Stimulated activated memory B cell treated with anti-CD40 and anti-IgM and Interleukin-4, amounts not matched to agents 10 μg/mL and 1 μg/mL and 100 μg/mL, for 72 hours (primary cell): ENCODE results near the gene BIRC7.
A peak's percentile ranks its signal among the peaks of the same experiment; 100 is the strongest.

Experiments
- ATAC-seq: fragments of 150-1000 bp; cut with Tn5 transposase; 2 replicates; pipeline ENCODE4 v1.10.0; 2021
- H3K27ac Mint-ChIP-seq: one replicate; pipeline ENCODE4 v1.8.0; 2022; ENCODE audit warnings: mild to moderate bottlenecking, mixed read lengths
- H3K27me3 Mint-ChIP-seq: one replicate; pipeline ENCODE4 v1.8.0; 2022; ENCODE audit warnings: mixed read lengths
- H3K36me3 Mint-ChIP-seq: one replicate; pipeline ENCODE4 v1.8.0; 2022; ENCODE audit warnings: mixed read lengths
- H3K4me1 Mint-ChIP-seq: one replicate; pipeline ENCODE4 v1.8.0; 2022; ENCODE audit warnings: mixed read lengths
- H3K4me3 Mint-ChIP-seq: one replicate; pipeline ENCODE4 v1.8.0; 2022; ENCODE audit warnings: mild to moderate bottlenecking, moderate library complexity, mixed read lengths
- H3K9me3 Mint-ChIP-seq: one replicate; pipeline ENCODE4 v1.8.0; 2022; ENCODE audit warnings: mixed read lengths

Gene BIRC7

DNA sequence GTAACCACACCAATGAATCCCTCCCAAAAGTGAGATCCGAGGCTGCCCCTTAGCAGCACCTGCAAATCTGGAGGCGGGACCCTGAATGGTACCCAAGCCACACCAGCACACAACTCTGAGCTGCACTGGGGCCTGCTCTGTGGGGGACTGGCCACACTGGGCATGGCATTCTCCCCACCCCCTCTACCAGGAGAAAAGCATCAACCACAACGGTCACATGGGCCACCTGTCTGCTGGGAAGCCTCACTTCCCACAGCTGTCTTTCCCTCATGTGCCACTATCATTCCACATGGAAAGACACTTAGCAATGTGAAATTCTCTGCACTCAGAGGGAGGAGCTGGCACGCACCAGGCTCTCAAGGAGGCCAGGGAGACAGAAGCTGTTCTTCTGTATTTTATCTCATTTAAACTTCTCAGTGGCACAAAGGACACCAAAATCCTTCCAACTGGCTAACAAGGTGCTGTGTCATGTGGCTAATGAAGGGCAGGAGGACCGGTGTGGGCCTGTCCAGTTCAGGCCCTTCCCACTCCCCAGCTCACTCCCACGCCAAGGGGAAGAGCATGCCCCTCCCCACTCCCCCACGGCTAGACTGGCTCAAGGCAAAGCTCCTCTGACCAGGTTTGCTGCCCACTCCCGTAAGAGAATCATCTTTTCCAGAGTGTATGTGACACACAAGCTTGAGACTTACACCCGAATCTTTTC is 38.8 kb upstream of the BIRC7 start:
- H3K27ac Mint-ChIP-seq, result no peak overlapping the region
- H3K4me1 Mint-ChIP-seq, result peaks cover 21% of the 10 kb centered on the region
- H3K9me3 Mint-ChIP-seq, result no peaks in the 10 kb centered on the region
- H3K27me3 Mint-ChIP-seq, result no peaks in the 10 kb centered on the region
- ATAC-seq, result no peak
- H3K36me3 Mint-ChIP-seq, result peaks cover 42% of the 10 kb centered on the region
- no peak overlapping the region for H3K4me3 Mint-ChIP-seq

GRCh38 chr20:63198606-63199005 is 37.1 kb upstream of the BIRC7 start:
- ATAC-seq, result no peak
- Mint-ChIP-seq H3K4me3 (no peak overlapping the region), H3K4me1 (peaks cover 21% of the 10 kb centered on the region), H3K27ac (no peak overlapping the region), H3K36me3 (peaks cover 54% of the 10 kb centered on the region), H3K27me3 (no peaks in the 10 kb centered on the region), H3K9me3 (no peaks in the 10 kb centered on the region)

DNA sequence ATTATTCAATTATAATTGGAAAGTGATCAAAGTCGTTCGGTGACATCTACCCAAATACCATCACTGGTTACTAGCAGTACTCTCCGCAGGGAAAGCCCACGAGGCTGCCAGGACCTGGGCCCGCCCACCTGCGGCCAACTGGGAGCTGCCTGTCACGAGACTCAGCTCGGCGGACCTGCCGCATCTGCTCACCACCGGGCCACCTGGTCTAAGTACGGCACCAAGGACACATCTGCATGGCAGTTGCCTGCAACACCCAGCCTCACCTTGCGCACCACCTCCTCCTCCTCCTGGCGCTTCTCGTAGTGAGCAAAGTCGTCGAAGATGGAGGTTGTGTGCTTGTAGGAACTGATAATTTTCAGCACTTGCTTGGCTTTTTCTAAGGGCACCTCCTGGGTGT is 33.7 kb upstream of the BIRC7 start:
- H3K27me3 Mint-ChIP-seq, result no peaks in the 10 kb centered on the region
- peaks cover 27% of the 10 kb centered on the region for H3K4me1 Mint-ChIP-seq

GRCh38 chr20:63202811-63203526 is 32.7 kb upstream of the BIRC7 start:
- Mint-ChIP-seq H3K27me3 (no peaks in the 10 kb centered on the region), H3K27ac (no peak overlapping the region), H3K4me3 (no peak overlapping the region), H3K36me3 (peaks cover 47% of the 10 kb centered on the region), H3K4me1 (peaks cover 27% of the 10 kb centered on the region), H3K9me3 (no peaks in the 10 kb centered on the region)
- no peak for ATAC-seq

More for the DNA sequence above, 33.7 kb upstream of the BIRC7 start:
- ATAC-seq, result no peak
- Mint-ChIP-seq H3K4me3 (no peak overlapping the region), H3K27ac (no peak overlapping the region), H3K36me3 (peaks cover 46% of the 10 kb centered on the region), H3K9me3 (no peaks in the 10 kb centered on the region)

DNA sequence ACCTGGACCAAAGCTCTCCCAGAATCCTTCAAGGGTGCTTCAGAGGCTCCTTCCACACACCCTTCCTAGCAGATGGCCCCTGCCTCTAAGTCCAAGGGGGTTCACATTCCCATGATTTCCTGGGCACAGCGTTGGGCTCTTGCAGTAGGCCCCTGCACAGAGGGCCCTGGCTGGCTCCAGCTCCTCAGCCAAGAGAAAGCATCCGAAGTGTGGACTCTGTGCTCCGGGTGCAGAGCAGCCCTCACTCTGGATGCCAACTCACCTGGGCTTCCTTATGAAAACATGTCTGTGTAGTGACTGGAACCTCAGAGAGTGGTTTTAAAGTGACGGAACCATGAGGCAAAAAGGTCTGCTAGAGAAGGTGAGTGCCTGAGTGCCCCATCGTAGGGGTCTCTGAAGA is 31.3 kb upstream of the BIRC7 start:
- H3K4me1 Mint-ChIP-seq, result peaks cover 21% of the 10 kb centered on the region
- peaks cover 50% of the 10 kb centered on the region for H3K36me3 Mint-ChIP-seq
- H3K9me3 Mint-ChIP-seq, result no peaks in the 10 kb centered on the region
- no peaks in the 10 kb centered on the region for H3K27me3 Mint-ChIP-seq
- no peak overlapping the region for H3K4me3 Mint-ChIP-seq
- no peak for ATAC-seq
- H3K27ac Mint-ChIP-seq, result no peak overlapping the region

DNA sequence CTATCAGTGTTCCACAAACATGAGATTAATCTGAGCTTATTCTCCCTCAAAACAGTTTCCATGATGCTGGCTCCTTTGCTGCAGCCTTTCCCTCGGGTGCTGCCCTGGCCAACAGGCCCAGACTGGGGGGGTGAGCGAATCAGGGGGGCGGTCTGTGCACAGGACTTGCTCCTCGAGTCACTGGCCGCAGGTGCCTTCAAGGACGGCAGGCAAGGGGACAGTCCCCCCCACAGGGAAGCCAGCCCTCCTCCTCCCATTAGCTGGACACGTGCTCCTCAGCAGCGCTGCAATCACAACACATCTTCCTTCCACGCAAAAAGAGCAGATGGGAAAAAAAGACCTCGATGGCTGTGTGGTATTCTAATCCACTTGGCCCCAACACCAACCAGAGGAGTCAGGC is 29.8 kb upstream of the BIRC7 start:
- Mint-ChIP-seq H3K4me3 (no peak overlapping the region), H3K27me3 (no peaks in the 10 kb centered on the region), H3K9me3 (no peaks in the 10 kb centered on the region), H3K4me1 (peaks cover 27% of the 10 kb centered on the region), H3K36me3 (peaks cover 54% of the 10 kb centered on the region), H3K27ac (no peak overlapping the region)
- ATAC-seq, result no peak

DNA sequence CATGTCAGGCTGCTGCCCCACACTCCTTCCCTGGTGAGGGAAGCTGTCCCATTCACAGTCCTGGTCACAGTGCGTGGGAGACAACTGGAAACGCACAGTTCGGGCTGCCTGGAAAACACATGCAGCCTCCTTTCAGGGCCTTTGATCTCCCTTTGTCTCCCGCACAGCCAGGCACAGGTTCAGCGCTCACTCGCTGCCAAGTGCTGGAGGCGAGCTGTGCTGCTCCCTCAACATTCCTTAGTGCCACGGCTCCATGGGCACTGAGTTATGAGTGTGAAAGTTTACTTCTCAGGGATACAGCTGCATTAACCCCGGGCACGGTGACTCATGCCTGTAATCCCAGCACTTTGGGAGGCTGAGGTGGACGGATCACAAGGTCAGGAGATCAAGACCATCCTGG is 28.8 kb upstream of the BIRC7 start:
- H3K27ac Mint-ChIP-seq, result no peak overlapping the region

GRCh38 chr20:63208346-63208909 is 27.3 kb upstream of the BIRC7 start:
- Mint-ChIP-seq H3K4me3 (no peak overlapping the region), H3K9me3 (no peaks in the 10 kb centered on the region), H3K27ac (no peak overlapping the region), H3K4me1 (peaks cover 46% of the 10 kb centered on the region), H3K27me3 (no peaks in the 10 kb centered on the region), H3K36me3 (peaks cover 62% of the 10 kb centered on the region)
- ATAC-seq, result no peak

More for the DNA sequence above, 28.8 kb upstream of the BIRC7 start:
- H3K4me1 Mint-ChIP-seq, result peaks cover 31% of the 10 kb centered on the region
- peaks cover 57% of the 10 kb centered on the region for H3K36me3 Mint-ChIP-seq
- no peak for ATAC-seq
- H3K4me3 Mint-ChIP-seq, result no peak overlapping the region
- H3K27me3 Mint-ChIP-seq, result no peaks in the 10 kb centered on the region
- no peaks in the 10 kb centered on the region for H3K9me3 Mint-ChIP-seq

DNA sequence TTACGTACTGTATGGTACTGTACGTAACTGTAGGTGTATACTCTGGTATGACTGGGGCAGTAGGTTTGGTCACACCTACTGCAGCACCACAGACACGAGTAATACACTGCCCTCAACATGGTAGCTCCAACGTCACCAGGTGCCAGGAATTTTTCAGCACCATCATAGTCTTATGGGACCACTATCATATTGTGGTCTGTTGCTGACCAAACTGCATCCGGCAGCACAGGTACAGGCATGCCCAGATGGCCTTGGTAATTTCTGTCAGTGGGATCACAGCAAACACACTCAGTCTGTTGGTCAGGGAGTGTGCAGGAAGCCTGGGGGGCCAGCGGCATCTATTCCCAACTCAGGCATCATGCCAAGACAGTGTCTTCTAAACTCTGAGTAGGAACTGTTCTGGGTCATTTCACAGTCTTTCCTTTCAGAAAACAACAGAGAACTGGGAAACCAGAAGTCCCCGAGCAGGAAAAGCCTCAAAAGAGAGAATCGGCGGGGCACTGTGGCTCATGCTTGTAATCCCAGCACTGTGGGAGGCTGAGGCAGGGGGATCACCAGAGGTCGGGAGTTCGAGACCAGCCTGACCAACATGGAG is 25.6 kb upstream of the BIRC7 start:
- H3K36me3 Mint-ChIP-seq, result peaks cover 63% of the 10 kb centered on the region
- H3K27ac Mint-ChIP-seq, result no peak overlapping the region
- no peaks in the 10 kb centered on the region for H3K27me3 Mint-ChIP-seq
- H3K9me3 Mint-ChIP-seq, result no peaks in the 10 kb centered on the region
- peaks cover 62% of the 10 kb centered on the region for H3K4me1 Mint-ChIP-seq
- no peak overlapping the region for H3K4me3 Mint-ChIP-seq
- no peak for ATAC-seq

DNA sequence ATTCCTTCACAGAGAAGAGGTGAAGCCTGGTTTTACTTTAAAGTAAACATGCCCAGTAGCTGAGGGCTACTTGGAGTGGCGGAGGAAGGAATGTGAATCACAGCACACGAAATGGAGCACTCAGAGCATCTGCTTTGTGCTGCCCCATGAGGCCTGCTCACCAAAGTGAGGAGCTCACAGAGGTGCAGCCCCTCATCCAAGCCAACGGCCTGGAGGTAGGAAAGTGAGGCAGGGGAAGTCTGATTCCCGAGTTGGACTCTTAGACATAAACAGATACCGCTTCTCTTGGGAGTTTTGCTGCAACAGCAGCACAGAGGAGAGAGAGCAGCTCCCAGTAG is 23.3 kb upstream of the BIRC7 start:
- H3K4me1 Mint-ChIP-seq, result peaks cover 66% of the 10 kb centered on the region
- peak overlapping the region; percentile 14 for H3K27ac Mint-ChIP-seq
- H3K4me3 Mint-ChIP-seq, result no peak overlapping the region

DNA sequence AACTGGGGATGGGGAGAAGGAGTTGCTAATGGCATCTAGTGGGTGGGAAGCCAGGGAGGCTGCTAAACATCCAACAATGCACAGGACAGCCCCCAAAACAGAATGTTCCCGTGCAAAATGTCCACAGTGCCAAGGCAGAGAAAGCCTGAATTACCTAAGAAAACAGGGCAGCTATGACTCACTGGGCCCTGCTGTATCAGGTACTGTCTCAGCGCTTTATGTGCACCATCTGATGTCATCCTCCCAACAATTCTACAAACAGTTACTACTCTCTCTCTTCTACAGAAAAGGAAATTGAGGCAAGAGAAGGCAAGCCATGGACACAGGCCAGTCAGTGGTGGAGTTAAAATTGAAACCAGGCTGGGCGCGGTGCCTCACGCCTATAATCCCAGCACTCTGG is 22.9 kb upstream of the BIRC7 start:
- Mint-ChIP-seq H3K27ac (no peak overlapping the region), H3K4me1 (peaks cover 62% of the 10 kb centered on the region), H3K27me3 (no peaks in the 10 kb centered on the region), H3K36me3 (peaks cover 45% of the 10 kb centered on the region), H3K4me3 (no peak overlapping the region), H3K9me3 (no peaks in the 10 kb centered on the region)
- no peak for ATAC-seq

More for the DNA sequence above, 23.3 kb upstream of the BIRC7 start:
- Mint-ChIP-seq H3K27me3 (no peaks in the 10 kb centered on the region), H3K9me3 (no peaks in the 10 kb centered on the region), H3K36me3 (peaks cover 48% of the 10 kb centered on the region)
- ATAC-seq, result no peak

- Mint-ChIP-seq H3K27me3 (no peaks in the 10 kb centered on the region), H3K36me3 (peaks cover 40% of the 10 kb centered on the region), H3K9me3 (no peaks in the 10 kb centered on the region), H3K4me1 (peaks cover 60% of the 10 kb centered on the region), H3K27ac (peak overlapping the region; percentile 86), H3K4me3 (peak overlapping the region; percentile 87)
- ATAC-seq, result no peak
Measured at GRCh38 chr20:63214514-63214913, 21.2 kb upstream of the BIRC7 start.

DNA sequence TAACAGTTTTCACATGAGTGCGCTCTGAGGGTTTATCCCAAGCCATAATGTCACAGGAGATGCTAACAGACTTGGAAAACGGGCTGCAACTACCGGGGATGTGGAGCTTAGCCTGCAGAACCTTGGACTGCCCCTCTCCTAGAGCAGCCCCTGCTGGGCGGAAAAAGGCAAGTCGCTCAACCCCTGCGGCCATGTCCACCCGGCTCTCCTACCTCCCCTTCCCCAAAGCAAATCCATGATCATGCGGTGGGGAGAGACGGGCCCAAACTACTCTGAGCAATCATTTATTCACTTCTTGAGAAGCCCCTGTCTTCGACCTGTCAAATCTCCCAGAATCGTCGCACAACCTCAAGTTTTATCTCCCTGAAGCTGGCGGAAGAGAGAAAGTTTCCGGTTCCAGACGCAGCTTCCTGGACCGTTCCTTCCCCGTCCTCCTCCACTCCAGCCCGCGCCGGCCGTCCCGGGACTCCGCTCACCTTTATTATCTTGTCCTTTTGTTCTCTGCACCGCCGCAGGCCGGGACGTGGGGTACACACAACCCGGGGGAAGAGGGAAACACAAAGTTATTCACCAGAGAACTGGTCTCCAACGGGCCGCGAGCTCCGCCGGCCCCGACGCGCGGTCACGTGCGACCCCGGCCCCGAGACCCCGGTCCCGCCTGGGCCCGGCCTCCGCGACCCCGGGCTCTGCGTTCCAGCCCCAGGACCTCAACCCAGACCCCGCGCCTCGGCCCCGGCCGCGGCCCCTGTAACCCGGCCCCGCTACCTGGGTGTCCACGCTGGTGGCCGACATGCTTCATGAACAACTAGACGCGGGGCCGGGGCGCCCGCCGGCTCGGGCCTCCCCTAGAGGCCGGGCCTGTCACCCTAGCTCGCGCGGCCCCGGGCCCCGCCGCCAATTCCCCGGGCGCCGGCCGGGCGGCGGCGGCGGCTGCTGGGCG is 20.3 kb upstream of the BIRC7 start:
- peak; percentile 52 for ATAC-seq
- Mint-ChIP-seq H3K4me3 (peak overlapping the region; percentile 87), H3K27me3 (peaks cover 8% of the 10 kb centered on the region), H3K9me3 (no peaks in the 10 kb centered on the region), H3K4me1 (peaks cover 58% of the 10 kb centered on the region), H3K36me3 (peaks cover 40% of the 10 kb centered on the region), H3K27ac (peak overlapping the region; percentile 86)

DNA sequence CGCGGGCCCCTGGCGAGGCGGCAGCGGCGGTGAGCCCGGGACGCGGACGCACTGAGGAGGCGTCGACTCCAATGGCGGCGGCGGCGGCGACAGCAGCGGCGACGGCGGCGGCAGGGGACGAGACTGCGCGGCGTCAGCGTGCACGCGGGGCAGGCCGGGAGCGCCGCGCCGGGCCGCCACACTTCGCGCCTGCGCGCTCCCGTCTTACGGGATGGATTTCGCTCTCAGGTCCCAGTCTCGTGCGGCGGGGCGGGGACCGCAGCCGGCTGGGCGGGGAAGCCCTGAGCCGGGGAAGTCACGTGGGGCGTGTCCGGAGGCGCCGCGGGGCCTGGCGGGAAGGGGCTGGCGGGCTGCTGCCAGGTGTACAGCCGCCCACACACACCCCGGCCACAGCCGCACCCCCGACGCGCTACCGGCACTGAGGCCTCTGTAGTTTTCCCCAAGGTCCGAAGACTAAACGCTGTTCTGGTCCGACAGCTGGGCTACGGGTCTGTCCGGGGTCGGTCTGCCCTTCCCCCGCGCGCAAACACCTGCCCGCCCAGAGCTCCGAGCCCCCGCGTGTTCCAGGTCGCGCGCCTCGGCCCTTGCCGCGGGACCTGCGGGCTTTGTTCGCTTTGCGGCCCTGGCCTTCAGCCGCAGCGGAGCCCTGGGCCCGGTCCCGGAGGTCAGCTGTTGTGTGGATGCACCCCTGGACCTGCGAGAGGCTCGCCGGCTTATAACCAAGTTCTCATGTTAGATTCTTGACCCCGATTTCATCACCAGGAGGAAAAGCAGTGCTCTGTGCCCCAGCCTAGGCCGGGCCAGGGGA is 19.5 kb upstream of the BIRC7 start, which contains the start of gene YTHDF1:
Gene YTHDF1 (minus strand): TSS at position 91 of the 808 bp plus-strand sequence. CDS start 239 bp downstream, outside the sequence.
- peaks cover 32% of the 10 kb centered on the region for H3K36me3 Mint-ChIP-seq
- H3K4me1 Mint-ChIP-seq, result peaks cover 49% of the 10 kb centered on the region
- no peaks in the 10 kb centered on the region for H3K9me3 Mint-ChIP-seq
- peaks cover 15% of the 10 kb centered on the region for H3K27me3 Mint-ChIP-seq
- H3K27ac Mint-ChIP-seq, result peak within 1 kb of the TSS; percentile 86
- peak within 1 kb of the TSS; percentile 87 for H3K4me3 Mint-ChIP-seq
- peak; percentile 98 for ATAC-seq
